Esophagus squamous epithelium (tissue), 5 donors: ENCODE results near the gene NFIB. TPM values are rescaled to one million over a fixed set of nuclear protein-coding genes. Genes with fewer than 3 reads are reported as not detected.

Source experiments
- DNase-seq: peaks from one replicate; lab custom pipeline; 2025; lab: John Stamatoyannopoulos, UW
- H3K27ac ChIP-seq, 4 donors: fragments of 200-600 bp; sonication (generic); one replicate each; pipeline ENCODE4 v1.5.1; 2016 to 2019; ENCODE audit warnings: mild to moderate bottlenecking in 1 of 4
- H3K27me3 ChIP-seq, 4 donors: fragments of 200-600 bp; sonication (generic); 1 replicate in 3 of 4; 2 replicates in 1 of 4; pipeline versions ENCODE4 v1.5.1 to v1.6.0; 2017 to 2021; ENCODE audit warnings: antibody characterized with exemption in 1 of 4
- H3K36me3 ChIP-seq, 3 donors: fragments of 200-600 bp; sonication (generic); one replicate each; pipeline ENCODE4 v1.5.1; 2016 to 2019
- H3K4me1 ChIP-seq, 3 donors: fragments of 200-600 bp; sonication (generic); one replicate each; pipeline ENCODE4 v1.5.1; 2017 to 2019
- H3K4me3 ChIP-seq, 4 donors: fragments of 200-600 bp; sonication (generic); 1 replicate in 3 of 4; 2 replicates in 1 of 4; pipeline ENCODE4 v1.5.1; 2016 to 2019; ENCODE audit warnings: mild to moderate bottlenecking in 2 of 4, moderate library complexity in 1 of 4
- H3K9me3 ChIP-seq, 3 donors: fragments of 200-600 bp; sonication (generic); one replicate each; pipeline ENCODE4 v1.5.1; 2016 to 2019
- POLR2A ChIP-seq, 4 donors: fragments of 450-650 bp; IDR thresholded peaks; one replicate each; pipeline ENCODE4 v1.6.1; 2017; ENCODE audit warnings: antibody characterized with exemption in 4 of 4, mild to moderate bottlenecking in 4 of 4, moderate library complexity in 3 of 4
- WGBS, 2 donors: methylation state at CpG; one replicate each; pipeline ENCODE4 v1.1.5; 2018; 5-methylcytosine and 5-hydroxymethylcytosine counted together
- intact Hi-C: fragments of 100-400 bp; cut with DNase I; formaldehyde crosslinking; loops from one replicate; pipeline ENCODE4 v1.15.0; 2022
- total RNA-seq, 4 donors: library from RNA; depleted of rRNA; stranded (reverse); fragments of >200 nt; gene quantifications; one replicate each; pipeline ENCODE4 v1.1.0, GENCODE V29; 2016
- TF ChIP-seq, protein P1 (sequence below), 6 experiments: fragments of 450-650 bp in 4 of 6; fragments of 200-600 bp in 2 of 6; sonication (generic) in 2 of 6; IDR thresholded peaks; one replicate each; pipeline ENCODE4 v1.5.1; 2016 to 2019; ENCODE audit warnings: antibody characterized with exemption in 6 of 6, mild to moderate bottlenecking in 4 of 6, moderate library complexity in 4 of 6
- donor health status: DM: yes; HTN: yes; CAD: no.

Gene NFIB
- total RNA-seq, 4 donors from 2014 or later: 16.8 to 38.1 (median 23.0) TPM

DNA sequence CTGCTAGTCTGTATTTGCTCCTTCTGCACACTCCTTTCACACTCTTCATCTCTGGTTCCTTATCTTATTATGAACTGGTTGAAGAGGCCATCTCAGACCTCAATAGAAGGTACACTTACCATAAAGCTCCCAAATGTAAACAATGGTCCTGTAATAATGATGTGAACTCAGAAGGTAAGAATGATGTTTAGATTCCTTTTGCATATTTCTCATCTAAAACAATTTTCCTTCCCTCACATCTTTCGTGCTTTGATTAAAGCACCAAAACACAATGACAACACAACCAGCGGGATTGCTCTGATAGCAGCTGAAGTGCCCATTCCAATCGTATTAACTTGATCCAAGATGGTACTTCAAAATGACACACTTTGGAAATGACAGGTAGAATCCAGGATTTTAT, 34.3 kb downstream of the NFIB start:
- H3K4me1 ChIP-seq: peaks cover 0 to 67% (median 24%) of the 10 kb centered on the region in 3 donors

DNA sequence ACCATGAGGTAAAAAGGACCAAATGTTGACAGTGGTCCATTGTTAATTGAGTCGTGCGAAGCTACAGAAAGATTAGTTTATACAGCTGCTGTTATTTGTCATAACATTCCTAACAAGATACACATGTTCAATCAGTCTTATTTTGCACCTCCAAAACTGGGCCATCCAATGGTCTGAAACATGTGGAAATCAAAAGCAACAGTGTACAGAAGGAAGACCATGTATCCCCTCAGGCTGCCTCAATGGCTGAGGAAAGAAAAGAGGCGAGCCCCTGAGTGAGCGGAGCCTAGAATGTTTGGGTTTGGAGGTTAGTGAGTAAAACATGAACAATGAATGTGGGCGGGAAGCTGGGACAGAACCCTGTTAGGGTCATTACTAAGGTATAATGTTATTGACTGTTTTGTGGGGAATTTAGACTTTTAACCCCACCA, 35.6 kb downstream of the NFIB start:
- no peaks in the 10 kb centered on the region for H3K27me3 ChIP-seq
- H3K4me3 ChIP-seq: no peak overlapping the region
- 65 to 76% methylated on average over 5 of the region's 5 CpGs for WGBS, 2 donors
- no peaks in the 10 kb centered on the region for H3K9me3 ChIP-seq
- DNase-seq: no peak
- intact Hi-C loops: no loop called here
- no peaks in the 10 kb centered on the region for H3K36me3 ChIP-seq
- no peak for TF ChIP-seq POLR2A (IDR thresholded peaks at IDR 0.05)
- TF ChIP-seq, protein P1, sequence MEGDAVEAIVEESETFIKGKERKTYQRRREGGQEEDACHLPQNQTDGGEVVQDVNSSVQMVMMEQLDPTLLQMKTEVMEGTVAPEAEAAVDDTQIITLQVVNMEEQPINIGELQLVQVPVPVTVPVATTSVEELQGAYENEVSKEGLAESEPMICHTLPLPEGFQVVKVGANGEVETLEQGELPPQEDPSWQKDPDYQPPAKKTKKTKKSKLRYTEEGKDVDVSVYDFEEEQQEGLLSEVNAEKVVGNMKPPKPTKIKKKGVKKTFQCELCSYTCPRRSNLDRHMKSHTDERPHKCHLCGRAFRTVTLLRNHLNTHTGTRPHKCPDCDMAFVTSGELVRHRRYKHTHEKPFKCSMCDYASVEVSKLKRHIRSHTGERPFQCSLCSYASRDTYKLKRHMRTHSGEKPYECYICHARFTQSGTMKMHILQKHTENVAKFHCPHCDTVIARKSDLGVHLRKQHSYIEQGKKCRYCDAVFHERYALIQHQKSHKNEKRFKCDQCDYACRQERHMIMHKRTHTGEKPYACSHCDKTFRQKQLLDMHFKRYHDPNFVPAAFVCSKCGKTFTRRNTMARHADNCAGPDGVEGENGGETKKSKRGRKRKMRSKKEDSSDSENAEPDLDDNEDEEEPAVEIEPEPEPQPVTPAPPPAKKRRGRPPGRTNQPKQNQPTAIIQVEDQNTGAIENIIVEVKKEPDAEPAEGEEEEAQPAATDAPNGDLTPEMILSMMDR (IDR thresholded peaks at IDR 0.05): no peak
- H3K4me1 ChIP-seq: peaks cover 3 to 78% (median 32%) of the 10 kb centered on the region in 3 donors
- H3K27ac ChIP-seq: no peak overlapping the region

More for the DNA sequence above, 34.3 kb downstream of the NFIB start:
- Histone ChIP-seq H3K27ac (no peak overlapping the region), H3K4me3 (no peak overlapping the region), H3K27me3 (no peaks in the 10 kb centered on the region), H3K36me3 (no peaks in the 10 kb centered on the region), H3K9me3 (no peaks in the 10 kb centered on the region)
- no peak for TF ChIP-seq POLR2A (IDR thresholded peaks at IDR 0.05)
- TF ChIP-seq, protein P1 (IDR thresholded peaks at IDR 0.05): no peak
- 85 to 90% methylated on average over 3 of the region's 3 CpGs for WGBS, 2 donors
- DNase-seq: no peak
- intact Hi-C loops: no loop called here

DNA sequence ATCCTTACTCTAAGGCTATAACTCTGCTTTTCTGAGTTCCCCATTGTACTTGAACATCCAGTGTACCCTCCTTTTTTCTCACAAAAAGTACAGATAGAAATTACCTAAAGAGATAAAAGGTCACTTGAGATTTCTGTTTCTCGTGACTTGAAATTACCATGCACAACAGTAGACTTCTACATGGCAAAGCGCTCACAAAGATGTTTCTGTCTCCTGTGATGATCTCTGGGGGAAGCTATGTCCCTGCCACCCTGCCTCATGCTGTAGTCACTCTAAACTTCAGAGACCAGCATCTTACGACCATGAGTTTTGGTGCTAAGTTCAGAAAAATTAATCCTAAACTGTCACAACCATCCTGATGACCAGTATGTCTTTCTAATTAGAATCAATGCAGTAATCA, 36.2 kb downstream of the NFIB start:
- Histone ChIP-seq H3K27ac (peak overlapping the region in 3 of 4 donors; percentile 14 to 45 (median 19)), H3K4me1 (peaks cover 8 to 78% (median 37%) of the 10 kb centered on the region in 3 donors), H3K36me3 (no peaks in the 10 kb centered on the region), H3K4me3 (peak overlapping the region in 1 of 4 donors; percentile 16), H3K9me3 (no peaks in the 10 kb centered on the region), H3K27me3 (no peaks in the 10 kb centered on the region)
- no peak for TF ChIP-seq POLR2A (IDR thresholded peaks at IDR 0.05)
- TF ChIP-seq, protein P1 (IDR thresholded peaks at IDR 0.05): no peak
- DNase-seq: no peak
- 41 to 57% methylated on average over 3 of the region's 3 CpGs for WGBS, 2 donors
- intact Hi-C loops: no loop called here

DNA sequence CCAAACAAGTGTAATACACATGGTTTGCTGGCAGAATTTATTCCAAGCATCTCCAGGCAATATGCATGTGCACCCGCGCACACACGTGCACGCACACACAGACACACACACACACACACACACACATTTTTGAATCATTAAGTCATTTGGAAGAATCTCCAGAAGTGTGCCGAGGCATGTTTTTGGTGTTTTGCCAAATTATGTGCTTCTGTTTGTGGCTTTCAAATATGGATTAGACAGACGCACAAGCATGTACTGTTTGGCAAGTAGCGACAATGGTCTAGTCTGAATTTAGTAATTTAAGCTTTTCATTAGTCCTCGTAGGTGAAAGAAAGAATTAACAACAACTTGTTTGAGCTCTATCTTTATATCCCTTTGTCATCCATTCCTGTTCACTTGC, 36.7 kb downstream of the NFIB start:
- peaks cover 9 to 80% (median 37%) of the 10 kb centered on the region in 3 donors for H3K4me1 ChIP-seq
- peak overlapping the region in 1 of 4 donors; percentile 16 for H3K4me3 ChIP-seq
- intact Hi-C loops: no loop called here
- H3K36me3 ChIP-seq: no peaks in the 10 kb centered on the region
- TF ChIP-seq POLR2A (IDR thresholded peaks at IDR 0.05): no peak
- TF ChIP-seq, protein P1 (IDR thresholded peaks at IDR 0.05): no peak
- no peaks in the 10 kb centered on the region for H3K27me3 ChIP-seq
- H3K27ac ChIP-seq: peak overlapping the region in 3 of 4 donors; percentile 14 to 45 (median 19)
- 13 to 16% methylated on average over 8 of the region's 8 CpGs for WGBS, 2 donors
- DNase-seq: no peak
- H3K9me3 ChIP-seq: no peaks in the 10 kb centered on the region

DNA sequence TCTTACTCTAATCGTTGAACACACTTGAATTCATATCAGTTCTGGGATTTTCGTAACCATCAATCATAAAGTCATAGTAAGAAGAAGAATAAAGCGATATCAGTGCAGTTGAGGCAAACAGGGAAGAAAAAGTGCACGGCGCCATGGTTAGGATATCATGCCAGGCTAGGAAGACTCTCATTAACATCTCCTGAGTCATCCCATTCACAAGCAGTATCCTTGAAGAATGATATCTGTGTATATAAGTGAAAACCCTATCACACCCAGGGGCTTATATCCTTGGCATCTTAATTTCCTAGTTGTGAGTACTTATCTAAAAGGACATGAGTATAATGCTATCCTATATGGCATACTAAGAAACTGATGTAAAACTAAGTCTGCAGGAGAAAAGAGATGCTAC, 38.6 kb downstream of the NFIB start:
- intact Hi-C loops: no loop called here
- Histone ChIP-seq H3K27ac (peak overlapping the region in 1 of 4 donors; percentile 60), H3K36me3 (no peaks in the 10 kb centered on the region), H3K9me3 (no peaks in the 10 kb centered on the region), H3K4me3 (no peak overlapping the region), H3K27me3 (no peaks in the 10 kb centered on the region), H3K4me1 (peaks cover 9 to 82% (median 45%) of the 10 kb centered on the region in 3 donors)
- no peak for DNase-seq
- 80 to 85% methylated on average over 5 of the region's 5 CpGs for WGBS, 2 donors
- TF ChIP-seq, protein P1 (IDR thresholded peaks at IDR 0.05): no peak
- no peak for TF ChIP-seq POLR2A (IDR thresholded peaks at IDR 0.05)
